GM06990 (cell line): ENCODE data around the gene MIER2.
A peak's percentile ranks its signal among the peaks of the same experiment; 100 is the strongest.
"Not testable (repeated sequence)": the region's sequence is repeated elsewhere in the genome, so short reads cannot be mapped to it uniquely, and the experiment has no call there.

Source experiments
- DNase-seq: peaks from one replicate; pipeline ENCODE4 v3.0.0-alpha.2; 2011; ENCODE audit not compliant: insufficient read length; ENCODE audit errors: extremely low read depth
- H3K27me3 ChIP-seq: replicated peaks from 2 replicates; pipeline ENCODE4 v1.6.0; 2011; ENCODE audit warnings: low read length; ENCODE audit not compliant: control insufficient read depth, insufficient read depth
- H3K36me3 ChIP-seq: 2 replicates; pipeline ENCODE4 v1.5.1; 2011; ENCODE audit warnings: low read length; ENCODE audit not compliant: control insufficient read depth, insufficient read depth
- H3K4me3 ChIP-seq: replicated peaks from 2 replicates; pipeline ENCODE4 v1.5.1; 2011; ENCODE audit warnings: low read depth, mild to moderate bottlenecking, control low read depth, low read length
- TF ChIP-seq, protein P1 (sequence below): IDR thresholded peaks from 2 replicates; pipeline ENCODE4 v1.5.1; 2011; ENCODE audit warnings: low read length, control low read depth, mild to moderate bottlenecking, inconsistent platforms; ENCODE audit not compliant: insufficient read depth, poor library complexity, severe bottlenecking

The MIER2 gene, protein sequence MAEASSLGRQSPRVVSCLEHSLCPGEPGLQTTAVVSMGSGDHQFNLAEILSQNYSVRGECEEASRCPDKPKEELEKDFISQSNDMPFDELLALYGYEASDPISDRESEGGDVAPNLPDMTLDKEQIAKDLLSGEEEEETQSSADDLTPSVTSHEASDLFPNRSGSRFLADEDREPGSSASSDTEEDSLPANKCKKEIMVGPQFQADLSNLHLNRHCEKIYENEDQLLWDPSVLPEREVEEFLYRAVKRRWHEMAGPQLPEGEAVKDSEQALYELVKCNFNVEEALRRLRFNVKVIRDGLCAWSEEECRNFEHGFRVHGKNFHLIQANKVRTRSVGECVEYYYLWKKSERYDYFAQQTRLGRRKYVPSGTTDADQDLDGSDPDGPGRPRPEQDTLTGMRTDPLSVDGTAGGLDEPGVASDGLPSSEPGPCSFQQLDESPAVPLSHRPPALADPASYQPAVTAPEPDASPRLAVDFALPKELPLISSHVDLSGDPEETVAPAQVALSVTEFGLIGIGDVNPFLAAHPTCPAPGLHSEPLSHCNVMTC

DNA sequence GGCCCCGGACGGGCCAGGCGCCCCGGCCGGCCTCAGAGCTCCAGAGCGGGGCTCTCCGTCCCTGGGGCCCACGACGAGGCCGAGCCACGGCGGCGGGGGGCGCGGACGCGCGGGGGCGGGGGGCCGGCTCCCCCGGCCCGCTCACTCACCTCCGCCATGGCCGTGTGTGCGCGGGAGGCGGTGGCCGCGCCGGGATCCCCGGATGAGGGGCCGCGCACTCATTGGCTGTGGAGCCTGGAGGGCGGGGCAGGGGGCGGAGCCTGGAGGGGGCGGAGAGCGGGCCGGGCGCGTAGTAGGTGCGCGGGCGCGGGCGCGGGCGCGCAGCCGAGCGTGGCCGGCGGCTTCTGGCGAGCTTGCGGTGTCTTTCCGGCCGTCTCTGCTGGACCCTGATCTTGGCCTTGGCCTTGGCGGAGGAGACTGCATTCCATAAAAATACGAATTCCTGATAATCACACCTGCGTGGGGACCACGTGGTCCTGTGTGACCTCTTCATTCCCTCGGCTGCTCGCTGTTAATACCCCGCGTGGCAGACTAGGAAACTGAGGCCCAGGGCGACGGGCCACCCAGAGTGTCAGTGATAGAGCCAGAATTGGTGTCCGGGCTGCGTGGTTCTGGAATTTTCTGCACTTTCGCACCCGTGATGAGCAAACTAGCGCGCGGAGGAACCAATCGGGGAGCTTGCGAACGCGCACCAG is at the start of gene MIER2:
TSS of gene MIER2 (minus strand) at position 172 of the 695 bp plus-strand sequence. CDS start at position 158, 14 bp downstream.
- DNase-seq = peak; percentile 87

DNA sequence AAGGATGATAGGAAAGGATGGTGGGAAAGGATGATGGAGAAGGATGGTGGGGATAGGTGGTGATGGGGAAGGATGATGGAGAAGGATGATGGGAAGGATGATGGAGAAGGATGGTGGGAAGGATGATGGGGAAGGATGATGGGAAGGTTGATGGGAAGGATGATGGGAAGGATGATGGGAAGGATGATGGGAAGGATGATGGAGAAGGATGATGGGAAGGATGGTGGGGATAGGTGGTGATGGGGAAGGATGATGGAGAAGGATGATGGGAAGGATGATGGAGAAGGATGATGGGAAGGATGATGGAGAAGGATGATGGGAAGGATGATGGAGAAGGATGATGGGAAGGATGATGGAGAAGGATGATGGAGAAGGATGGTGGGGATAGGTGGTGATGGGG is 49.0 kb upstream of the MIER2 start:
- not testable (repeated sequence) for H3K36me3 ChIP-seq, H3K27me3 ChIP-seq, H3K4me3 ChIP-seq, DNase-seq

More for the DNA sequence above, at the start of gene MIER2:
- TF ChIP-seq, protein P1, sequence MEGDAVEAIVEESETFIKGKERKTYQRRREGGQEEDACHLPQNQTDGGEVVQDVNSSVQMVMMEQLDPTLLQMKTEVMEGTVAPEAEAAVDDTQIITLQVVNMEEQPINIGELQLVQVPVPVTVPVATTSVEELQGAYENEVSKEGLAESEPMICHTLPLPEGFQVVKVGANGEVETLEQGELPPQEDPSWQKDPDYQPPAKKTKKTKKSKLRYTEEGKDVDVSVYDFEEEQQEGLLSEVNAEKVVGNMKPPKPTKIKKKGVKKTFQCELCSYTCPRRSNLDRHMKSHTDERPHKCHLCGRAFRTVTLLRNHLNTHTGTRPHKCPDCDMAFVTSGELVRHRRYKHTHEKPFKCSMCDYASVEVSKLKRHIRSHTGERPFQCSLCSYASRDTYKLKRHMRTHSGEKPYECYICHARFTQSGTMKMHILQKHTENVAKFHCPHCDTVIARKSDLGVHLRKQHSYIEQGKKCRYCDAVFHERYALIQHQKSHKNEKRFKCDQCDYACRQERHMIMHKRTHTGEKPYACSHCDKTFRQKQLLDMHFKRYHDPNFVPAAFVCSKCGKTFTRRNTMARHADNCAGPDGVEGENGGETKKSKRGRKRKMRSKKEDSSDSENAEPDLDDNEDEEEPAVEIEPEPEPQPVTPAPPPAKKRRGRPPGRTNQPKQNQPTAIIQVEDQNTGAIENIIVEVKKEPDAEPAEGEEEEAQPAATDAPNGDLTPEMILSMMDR = no peak
- Histone ChIP-seq H3K27me3 (no peaks in the 10 kb centered on the region), H3K36me3 (no peaks in the 10 kb centered on the region; the same call in 1 of the 2 replicates), H3K4me3 (peak within 1 kb of the TSS; percentile 64)

DNA sequence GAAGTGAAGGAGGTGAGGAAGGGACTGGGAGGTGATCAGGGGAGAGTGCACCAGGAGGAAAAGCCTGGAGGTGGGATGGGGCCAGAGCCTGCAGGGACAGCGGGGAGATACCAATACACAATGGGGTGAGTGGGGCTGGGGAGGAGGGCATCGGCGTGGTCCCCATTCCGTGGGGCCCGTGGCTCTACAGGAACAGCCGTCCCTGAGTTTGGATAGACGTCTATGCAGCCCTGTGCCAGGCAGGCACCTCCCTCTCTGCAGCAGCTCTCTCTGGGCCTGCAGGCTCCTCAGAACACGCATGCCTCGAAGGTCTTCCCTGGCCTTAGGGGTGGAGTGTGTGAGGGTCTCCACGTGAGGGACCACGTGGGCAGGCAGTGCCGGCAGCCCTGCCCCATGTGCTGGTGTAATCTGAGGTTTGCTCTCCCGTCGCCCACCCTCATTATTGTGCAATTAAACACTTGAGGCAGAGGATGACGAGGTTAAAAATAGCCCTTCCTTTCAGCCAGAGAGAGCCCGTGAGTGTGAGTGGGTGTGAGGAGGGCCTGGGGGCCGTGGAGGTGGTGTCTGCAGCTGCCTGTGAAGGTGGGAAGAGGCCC is 47.9 kb upstream of the MIER2 start:
- no peak for DNase-seq
- Histone ChIP-seq H3K4me3 (no peak overlapping the region), H3K27me3 (no peaks in the 10 kb centered on the region), H3K36me3 (no peaks in the 10 kb centered on the region)
- TF ChIP-seq, protein P1 = no peak

DNA sequence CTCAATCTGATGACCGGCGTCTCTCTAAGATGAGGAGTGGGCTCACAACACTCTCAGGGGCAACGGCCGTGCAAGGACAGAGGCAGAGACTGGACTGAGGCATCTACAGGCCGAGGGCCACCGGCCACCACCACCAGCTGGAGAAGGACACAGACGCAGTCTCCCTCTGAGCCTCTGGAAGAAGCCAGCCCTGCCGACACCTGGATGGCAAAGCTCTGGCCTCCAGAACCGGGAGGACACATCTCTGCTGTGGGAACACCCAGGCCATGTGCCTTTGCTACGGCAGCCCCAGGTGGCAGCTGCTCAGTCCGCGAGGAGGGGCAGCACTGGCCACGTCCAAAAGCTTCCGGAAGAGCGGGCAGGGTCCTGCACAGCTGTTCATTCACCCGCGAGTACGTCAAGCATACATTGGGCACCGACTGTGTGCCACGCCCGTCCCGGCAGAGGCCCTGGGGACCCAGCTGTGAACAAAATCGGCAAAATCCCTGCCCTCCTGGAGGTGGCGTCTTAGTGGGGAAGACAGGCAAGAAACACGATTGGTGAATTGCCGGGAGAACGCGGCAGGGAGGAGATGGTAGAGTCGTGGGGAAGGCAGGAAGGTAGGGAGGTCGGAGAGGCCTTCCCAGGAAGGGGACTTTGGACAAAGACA is 47.3 kb upstream of the MIER2 start:
- no peaks in the 10 kb centered on the region for H3K27me3 ChIP-seq
- DNase-seq = no peak
- no peaks in the 10 kb centered on the region for H3K36me3 ChIP-seq
- TF ChIP-seq, protein P1 = no peak
- H3K4me3 ChIP-seq = no peak overlapping the region

DNA sequence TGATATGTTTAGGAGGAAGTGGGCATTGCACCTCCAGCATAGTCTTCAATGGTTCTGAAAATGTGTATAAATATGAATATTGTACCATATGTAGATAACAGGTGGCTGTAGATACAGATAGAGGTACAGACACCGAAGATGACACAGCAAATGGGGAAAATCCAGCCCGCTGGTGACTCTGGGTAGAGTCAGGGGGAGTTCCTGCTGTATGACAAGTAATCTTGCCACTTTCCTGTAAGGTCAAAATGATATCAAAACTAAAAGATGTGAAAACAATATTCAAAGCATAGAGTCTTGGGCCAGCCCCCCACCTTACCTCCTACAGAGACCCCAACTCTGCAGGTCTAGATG is 46.6 kb upstream of the MIER2 start:
- H3K27me3 ChIP-seq = no peaks in the 10 kb centered on the region
- TF ChIP-seq, protein P1 = no peak
- no peaks in the 10 kb centered on the region for H3K36me3 ChIP-seq
- DNase-seq = no peak
- H3K4me3 ChIP-seq = no peak overlapping the region
